KMS-11 (cell line): Measurements from ENCODE around the gene CCNT2.

Source experiments
- H2AFZ ChIP-seq: fragments of 200-600 bp; sonication (generic); 2 replicates; pipeline ENCODE4 v1.6.1; 2016; ENCODE audit warnings: antibody characterized with exemption, mixed run types, low read depth
- H3K27ac ChIP-seq: fragments of 200-600 bp; sonication (generic); 2 replicates; pipeline ENCODE4 v1.6.1; 2016; ENCODE audit warnings: mild to moderate bottlenecking, mixed run types
- H3K27me3 ChIP-seq: fragments of 200-600 bp; sonication (generic); 2 replicates; pipeline ENCODE4 v1.6.1; 2017; ENCODE audit warnings: mild to moderate bottlenecking, low read depth, mixed run types, moderate library complexity; ENCODE audit not compliant: insufficient read depth
- H3K36me3 ChIP-seq: fragments of 200-600 bp; sonication (generic); 2 replicates; pipeline ENCODE4 v1.6.1; 2017; ENCODE audit warnings: mild to moderate bottlenecking, mixed run types; ENCODE audit not compliant: insufficient read depth
- H3K4me1 ChIP-seq: fragments of 200-600 bp; sonication (generic); 2 replicates; pipeline ENCODE4 v1.6.1; 2016; ENCODE audit warnings: mild to moderate bottlenecking, low read depth, mixed run types; ENCODE audit not compliant: poor library complexity, severe bottlenecking
- H3K4me2 ChIP-seq: fragments of 200-600 bp; sonication (generic); 2 replicates; pipeline ENCODE4 v1.7.0; 2016; ENCODE audit warnings: mild to moderate bottlenecking, mixed run types
- H3K4me3 ChIP-seq: fragments of 200-600 bp; sonication (generic); IDR thresholded peaks from 2 replicates; pipeline ENCODE4 v1.6.1; 2017; ENCODE audit warnings: low read depth, low read length, mixed read lengths; ENCODE audit not compliant: insufficient read depth
- H3K79me2 ChIP-seq: fragments of 200-600 bp; sonication (generic); 2 replicates; pipeline ENCODE4 v1.6.1; 2016; ENCODE audit warnings: low read depth, mixed run types; ENCODE audit not compliant: insufficient read depth
- H3K9ac ChIP-seq: fragments of 200-600 bp; sonication (generic); 2 replicates; pipeline ENCODE4 v1.6.1; 2016; ENCODE audit warnings: mild to moderate bottlenecking, mixed run types
- H4K20me1 ChIP-seq: fragments of 200-600 bp; sonication (generic); 2 replicates; pipeline ENCODE4 v1.6.1; 2016; ENCODE audit warnings: mild to moderate bottlenecking, mixed run types; ENCODE audit not compliant: insufficient read depth
- CTCF ChIP-seq: fragments of 200-600 bp; sonication (generic); conservative IDR thresholded peaks from 2 replicates; pipeline ENCODE4 v1.6.1; 2017; ENCODE audit warnings: low read depth, mild to moderate bottlenecking, antibody characterized with exemption, low read length, moderate library complexity, mixed read lengths

CCNT2 gene

GRCh38 chr2:134988994-134989605 lies 70.5 kb downstream of the CCNT2 start:
- no peak overlapping the region for H3K4me2 ChIP-seq
- no peaks in the 10 kb centered on the region for H3K36me3 ChIP-seq
- H4K20me1 ChIP-seq = no peaks in the 10 kb centered on the region
- no peak overlapping the region for H3K4me3 ChIP-seq
- no peak overlapping the region for H3K9ac ChIP-seq
- no peaks in the 10 kb centered on the region for H3K27me3 ChIP-seq
- H3K79me2 ChIP-seq = no peaks in the 10 kb centered on the region
- no peak overlapping the region for H2AFZ ChIP-seq
- no peak overlapping the region for H3K27ac ChIP-seq
- peak; percentile 66 for TF ChIP-seq CTCF
- H3K4me1 ChIP-seq = no peaks in the 10 kb centered on the region

- Histone ChIP-seq H3K27me3 (no peaks in the 10 kb centered on the region), H3K36me3 (no peaks in the 10 kb centered on the region), H4K20me1 (no peaks in the 10 kb centered on the region), H3K9ac (no peak overlapping the region), H3K4me2 (no peak overlapping the region), H3K4me1 (no peaks in the 10 kb centered on the region), H3K4me3 (no peak overlapping the region), H2AFZ (no peak overlapping the region), H3K79me2 (no peaks in the 10 kb centered on the region), H3K27ac (no peak overlapping the region)
- no peak for TF ChIP-seq CTCF
Observed at GRCh38 chr2:134999521-134999920, 80.9 kb downstream of the CCNT2 start.

- no peaks in the 10 kb centered on the region for H4K20me1 ChIP-seq
- no peaks in the 10 kb centered on the region for H3K79me2 ChIP-seq
- no peaks in the 10 kb centered on the region for H3K4me1 ChIP-seq
- no peak overlapping the region for H3K27ac ChIP-seq
- no peaks in the 10 kb centered on the region for H3K36me3 ChIP-seq
- no peak overlapping the region for H3K9ac ChIP-seq
- no peak overlapping the region for H3K4me2 ChIP-seq
- TF ChIP-seq CTCF = no peak
- no peaks in the 10 kb centered on the region for H3K27me3 ChIP-seq
- no peak overlapping the region for H2AFZ ChIP-seq
- H3K4me3 ChIP-seq = no peak overlapping the region
Observed at GRCh38 chr2:135002836-135003235, 84.2 kb downstream of the CCNT2 start.

GRCh38 chr2:135004005-135004746 lies 85.6 kb downstream of the CCNT2 start:
- Histone ChIP-seq H4K20me1 (no peaks in the 10 kb centered on the region), H3K4me2 (no peak overlapping the region), H3K27me3 (no peaks in the 10 kb centered on the region), H3K4me3 (no peak overlapping the region), H3K79me2 (no peaks in the 10 kb centered on the region), H3K36me3 (no peaks in the 10 kb centered on the region), H2AFZ (no peak overlapping the region), H3K4me1 (no peaks in the 10 kb centered on the region), H3K9ac (no peak overlapping the region), H3K27ac (no peak overlapping the region)
- TF ChIP-seq CTCF = peak; percentile 85
